Neural cell (in vitro differentiated cells): ENCODE results near the gene OTOP3.

ENCODE experiments used
- POLR2AphosphoS5 ChIP-seq: IDR thresholded peaks from 2 replicates; pipeline ENCODE4 v1.6.1; 2012
- SMC3 ChIP-seq: fragments of 450-650 bp; conservative IDR thresholded peaks from 2 replicates; pipeline ENCODE4 v1.6.1; 2014; ENCODE audit warnings: antibody characterized with exemption, mild to moderate bottlenecking, moderate library complexity; ENCODE audit not compliant: poor library complexity
- TAF1 ChIP-seq: IDR thresholded peaks from 2 replicates; pipeline ENCODE4 v1.6.1; 2012; ENCODE audit warnings: low read depth
- TF ChIP-seq, protein P1 (sequence below): fragments of 450-650 bp; IDR thresholded peaks from 2 replicates; pipeline ENCODE4 v1.5.1; 2014; ENCODE audit warnings: antibody characterized with exemption, mild to moderate bottlenecking, moderate library complexity; ENCODE audit not compliant: poor library complexity, severe bottlenecking

DNA sequence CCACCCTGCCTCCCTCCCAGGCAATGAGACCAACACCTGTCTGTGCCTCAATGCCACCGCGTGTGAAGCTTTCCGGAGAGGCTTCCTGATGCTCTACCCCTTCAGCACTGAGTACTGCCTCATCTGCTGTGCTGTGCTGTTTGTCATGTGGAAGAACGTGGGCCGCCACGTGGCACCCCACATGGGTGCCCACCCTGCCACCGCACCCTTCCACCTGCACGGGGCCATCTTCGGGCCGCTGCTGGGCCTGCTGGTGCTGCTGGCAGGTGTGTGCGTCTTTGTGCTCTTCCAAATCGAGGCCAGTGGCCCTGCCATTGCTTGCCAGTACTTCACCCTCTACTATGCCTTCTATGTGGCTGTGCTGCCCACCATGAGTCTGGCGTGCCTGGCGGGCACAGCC, 10.9 kb downstream of the OTOP3 start:
- TF ChIP-seq TAF1 (no peak), SMC3 (no peak), POLR2AphosphoS5 (no peak)
- TF ChIP-seq, protein P1, sequence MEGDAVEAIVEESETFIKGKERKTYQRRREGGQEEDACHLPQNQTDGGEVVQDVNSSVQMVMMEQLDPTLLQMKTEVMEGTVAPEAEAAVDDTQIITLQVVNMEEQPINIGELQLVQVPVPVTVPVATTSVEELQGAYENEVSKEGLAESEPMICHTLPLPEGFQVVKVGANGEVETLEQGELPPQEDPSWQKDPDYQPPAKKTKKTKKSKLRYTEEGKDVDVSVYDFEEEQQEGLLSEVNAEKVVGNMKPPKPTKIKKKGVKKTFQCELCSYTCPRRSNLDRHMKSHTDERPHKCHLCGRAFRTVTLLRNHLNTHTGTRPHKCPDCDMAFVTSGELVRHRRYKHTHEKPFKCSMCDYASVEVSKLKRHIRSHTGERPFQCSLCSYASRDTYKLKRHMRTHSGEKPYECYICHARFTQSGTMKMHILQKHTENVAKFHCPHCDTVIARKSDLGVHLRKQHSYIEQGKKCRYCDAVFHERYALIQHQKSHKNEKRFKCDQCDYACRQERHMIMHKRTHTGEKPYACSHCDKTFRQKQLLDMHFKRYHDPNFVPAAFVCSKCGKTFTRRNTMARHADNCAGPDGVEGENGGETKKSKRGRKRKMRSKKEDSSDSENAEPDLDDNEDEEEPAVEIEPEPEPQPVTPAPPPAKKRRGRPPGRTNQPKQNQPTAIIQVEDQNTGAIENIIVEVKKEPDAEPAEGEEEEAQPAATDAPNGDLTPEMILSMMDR: no peak
